CD4-positive, CD25-positive, alpha-beta regulatory T cell (primary cell): Measurements from ENCODE around the gene IQGAP3. TPM values are rescaled to one million over a fixed set of nuclear protein-coding genes. Genes with fewer than 3 reads are reported as not detected.
"Not testable (repeated sequence)": the region's sequence is repeated elsewhere in the genome, so short reads cannot be mapped to it uniquely, and the experiment has no call there.

Experiments used
- ATAC-seq, 2 donors: fragments of 150-1000 bp; cut with Tn5 transposase; one replicate each; pipeline ENCODE4 v1.10.0; 2021; ENCODE audit warnings: low read depth in 2 of 2, moderate number of reproducible peaks in 2 of 2, moderate library complexity in 1 of 2
- DNase-seq, 3 donors: peaks; one replicate each; pipeline versions ENCODE4 v3.0.0 to v3.0.0-alpha.2; 2012 to 2022; ENCODE audit warnings: mixed read lengths in 1 of 3
- H3K27ac ChIP-seq: one replicate; pipeline ENCODE4 v1.7.0; 2013; ENCODE audit warnings: mild to moderate bottlenecking, low read length; ENCODE audit not compliant: insufficient read depth, poor library complexity, severe bottlenecking
- H3K27me3 ChIP-seq: one replicate; pipeline ENCODE4 v1.7.0; 2013; ENCODE audit warnings: low read length; ENCODE audit not compliant: control insufficient read depth, insufficient read depth
- H3K36me3 ChIP-seq: one replicate; pipeline ENCODE4 v1.7.0; 2013; ENCODE audit warnings: mild to moderate bottlenecking, low read length, moderate library complexity; ENCODE audit not compliant: control insufficient read depth, insufficient read depth
- H3K4me1 ChIP-seq: 2 replicates; pipeline ENCODE4 v1.7.0; 2013; ENCODE audit warnings: mild to moderate bottlenecking, low read length; ENCODE audit not compliant: insufficient read depth, control insufficient read depth, poor library complexity, severe bottlenecking
- H3K4me3 ChIP-seq: one replicate; pipeline ENCODE4 v1.7.0; 2013; ENCODE audit warnings: low read depth, mild to moderate bottlenecking, low read length, moderate library complexity
- H3K9me3 ChIP-seq, 2 experiments: 1 replicate in 1 of 2; 2 replicates in 1 of 2; pipeline ENCODE4 v1.7.0; 2013; ENCODE audit warnings: low read length in 2 of 2, mild to moderate bottlenecking in 1 of 2, moderate library complexity in 1 of 2; ENCODE audit not compliant: control insufficient read depth in 2 of 2
- H3K27ac Mint-ChIP-seq, 3 donors: one replicate each; pipeline ENCODE4 v1.8.0; 2020 to 2022; ENCODE audit warnings: mild to moderate bottlenecking in 3 of 3, mixed read lengths in 3 of 3, moderate library complexity in 2 of 3
- H3K27me3 Mint-ChIP-seq: one replicate; pipeline ENCODE4 v1.8.0; 2022; ENCODE audit warnings: mild to moderate bottlenecking, mixed read lengths
- H3K36me3 Mint-ChIP-seq: one replicate; pipeline ENCODE4 v1.8.0; 2020; ENCODE audit warnings: mixed read lengths
- H3K4me1 Mint-ChIP-seq, 4 donors: one replicate each; pipeline ENCODE4 v1.8.0; 2020 to 2022; ENCODE audit warnings: mixed read lengths in 4 of 4, mild to moderate bottlenecking in 1 of 4
- H3K4me3 Mint-ChIP-seq, 4 donors: one replicate each; pipeline ENCODE4 v1.8.0; 2020 to 2022; ENCODE audit warnings: mild to moderate bottlenecking in 4 of 4, mixed read lengths in 4 of 4, moderate library complexity in 3 of 4
- H3K9me3 Mint-ChIP-seq, 7 donors: one replicate each; pipeline ENCODE4 v1.8.0; 2020 to 2022; ENCODE audit warnings: mixed read lengths in 7 of 7, mild to moderate bottlenecking in 3 of 7, moderate library complexity in 2 of 7
- polyA plus RNA-seq, 4 donors: library from polyadenylated mRNA; unstranded; fragments of 300-500 nt; fragmentation: Illumina TruSeq; gene quantifications; one replicate each; pipeline ENCODE4 v1.2.3, GENCODE V29; 2021
- total RNA-seq: library from RNA; stranded (reverse); gene quantifications from one replicate; pipeline ENCODE4 v1.2.3, GENCODE V29; 2022

Gene IQGAP3
- total and polyA plus RNA-seq, 5 donors from 2014 or later: 0.05 to 0.98 (median 0.10) TPM

GRCh38 chr1:156552937-156553336 is 19.4 kb downstream of the IQGAP3 start:
- H3K36me3 Mint-ChIP-seq, H3K4me1 Mint-ChIP-seq, DNase-seq, H3K4me1 ChIP-seq, H3K4me3 Mint-ChIP-seq, H3K9me3 ChIP-seq, H3K9me3 Mint-ChIP-seq, H3K27ac ChIP-seq, H3K36me3 ChIP-seq, ATAC-seq, H3K4me3 ChIP-seq, H3K27me3 ChIP-seq, H3K27me3 Mint-ChIP-seq: not testable (repeated sequence)
- peak overlapping the region in 2 of 3 donors; percentile 37 to 81 for H3K27ac Mint-ChIP-seq

- ATAC-seq (no peak), DNase-seq (no peak)
- Histone ChIP-seq H3K36me3 (no peaks in the 10 kb centered on the region), H3K27me3 (no peaks in the 10 kb centered on the region), H3K4me3 (no peak overlapping the region), H3K9me3 (no peaks in the 10 kb centered on the region), H3K27ac (no peak overlapping the region), H3K4me1 (no peaks in the 10 kb centered on the region)
- H3K27ac Mint-ChIP-seq: peak overlapping the region in 1 of 3 donors; percentile 73
- H3K4me3 Mint-ChIP-seq: peak overlapping the region in 1 of 4 donors; percentile 42
- H3K4me1 Mint-ChIP-seq: peaks cover 2 to 5% (median 4%) of the 10 kb centered on the region in 4 donors
- H3K36me3 Mint-ChIP-seq: peaks cover 4% of the 10 kb centered on the region
- H3K27me3 Mint-ChIP-seq: no peaks in the 10 kb centered on the region
- no peaks in the 10 kb centered on the region for H3K9me3 Mint-ChIP-seq
Observed at GRCh38 chr1:156552518-156552917, 19.8 kb downstream of the IQGAP3 start.

- peaks cover 4% of the 10 kb centered on the region for H3K36me3 Mint-ChIP-seq
- no peak overlapping the region for H3K4me3 Mint-ChIP-seq
- no peaks in the 10 kb centered on the region for H3K36me3 ChIP-seq
- H3K4me1 Mint-ChIP-seq: peaks cover 2 to 5% (median 4%) of the 10 kb centered on the region in 4 donors
- no peaks in the 10 kb centered on the region for H3K9me3 Mint-ChIP-seq
- ATAC-seq (no peak), DNase-seq (no peak)
- H3K4me3 ChIP-seq: no peak overlapping the region
- H3K9me3 ChIP-seq: no peaks in the 10 kb centered on the region
- H3K27ac Mint-ChIP-seq: peak overlapping the region in 1 of 3 donors; percentile 73
- no peak overlapping the region for H3K27ac ChIP-seq
- H3K4me1 ChIP-seq: no peaks in the 10 kb centered on the region
- H3K27me3 Mint-ChIP-seq: no peaks in the 10 kb centered on the region
- no peaks in the 10 kb centered on the region for H3K27me3 ChIP-seq
Observed at GRCh38 chr1:156551869-156552268, 20.5 kb downstream of the IQGAP3 start.

- DNase-seq (no peak), ATAC-seq (no peak)
- Mint-ChIP-seq H3K27ac (no peak overlapping the region), H3K27me3 (no peaks in the 10 kb centered on the region), H3K36me3 (peaks cover 4% of the 10 kb centered on the region), H3K4me1 (peaks cover 2 to 5% (median 4%) of the 10 kb centered on the region in 4 donors), H3K4me3 (no peak overlapping the region), H3K9me3 (no peaks in the 10 kb centered on the region)
- H3K27me3 ChIP-seq: no peaks in the 10 kb centered on the region
- no peaks in the 10 kb centered on the region for H3K4me1 ChIP-seq
- no peak overlapping the region for H3K4me3 ChIP-seq
- no peak overlapping the region for H3K27ac ChIP-seq
- H3K9me3 ChIP-seq: no peaks in the 10 kb centered on the region
- no peaks in the 10 kb centered on the region for H3K36me3 ChIP-seq
Observed at GRCh38 chr1:156551066-156551643, 21.2 kb downstream of the IQGAP3 start.

- H3K27ac ChIP-seq: no peak overlapping the region
- Mint-ChIP-seq H3K4me1 (peaks cover 2 to 5% (median 4%) of the 10 kb centered on the region in 4 donors), H3K36me3 (peaks cover 4% of the 10 kb centered on the region), H3K27me3 (no peaks in the 10 kb centered on the region), H3K9me3 (no peaks in the 10 kb centered on the region), H3K27ac (peak overlapping the region in 1 of 3 donors; percentile 13), H3K4me3 (no peak overlapping the region)
- H3K9me3 ChIP-seq: no peaks in the 10 kb centered on the region
- H3K36me3 ChIP-seq: no peaks in the 10 kb centered on the region
- no peak overlapping the region for H3K4me3 ChIP-seq
- no peaks in the 10 kb centered on the region for H3K27me3 ChIP-seq
- ATAC-seq (no peak), DNase-seq (no peak)
- no peaks in the 10 kb centered on the region for H3K4me1 ChIP-seq
Observed at GRCh38 chr1:156550346-156550745, 22.0 kb downstream of the IQGAP3 start.

GRCh38 chr1:156549831-156550230 is 22.5 kb downstream of the IQGAP3 start:
- no peaks in the 10 kb centered on the region for H3K9me3 ChIP-seq
- no peak for DNase-seq
- Mint-ChIP-seq H3K27ac (peak overlapping the region in 1 of 3 donors; percentile 13), H3K27me3 (no peaks in the 10 kb centered on the region), H3K9me3 (no peaks in the 10 kb centered on the region), H3K36me3 (peaks cover 4% of the 10 kb centered on the region), H3K4me3 (no peak overlapping the region), H3K4me1 (peaks cover 2 to 5% (median 4%) of the 10 kb centered on the region in 4 donors)
- no peak overlapping the region for H3K27ac ChIP-seq
- no peak overlapping the region for H3K4me3 ChIP-seq
- no peaks in the 10 kb centered on the region for H3K27me3 ChIP-seq
- H3K36me3 ChIP-seq: no peaks in the 10 kb centered on the region
- no peaks in the 10 kb centered on the region for H3K4me1 ChIP-seq
- ATAC-seq: no peak

GRCh38 chr1:156549390-156549789 is 23.0 kb downstream of the IQGAP3 start:
- Mint-ChIP-seq H3K36me3 (peaks cover 4% of the 10 kb centered on the region), H3K9me3 (no peaks in the 10 kb centered on the region), H3K27ac (no peak overlapping the region), H3K27me3 (no peaks in the 10 kb centered on the region), H3K4me3 (no peak overlapping the region), H3K4me1 (peaks cover 2 to 5% (median 4%) of the 10 kb centered on the region in 4 donors)
- DNase-seq (no peak), ATAC-seq (no peak)
- Histone ChIP-seq H3K36me3 (no peaks in the 10 kb centered on the region), H3K9me3 (no peaks in the 10 kb centered on the region), H3K4me3 (no peak overlapping the region), H3K27ac (no peak overlapping the region), H3K4me1 (no peaks in the 10 kb centered on the region), H3K27me3 (no peaks in the 10 kb centered on the region)

- Histone ChIP-seq H3K9me3 (no peaks in the 10 kb centered on the region), H3K27ac (no peak overlapping the region), H3K27me3 (no peaks in the 10 kb centered on the region), H3K4me1 (no peaks in the 10 kb centered on the region), H3K4me3 (no peak overlapping the region), H3K36me3 (no peaks in the 10 kb centered on the region)
- Mint-ChIP-seq H3K27me3 (no peaks in the 10 kb centered on the region), H3K4me3 (no peak overlapping the region), H3K9me3 (no peaks in the 10 kb centered on the region), H3K4me1 (peaks cover 0 to under 1% (median under 1%) of the 10 kb centered on the region in 4 donors), H3K27ac (no peak overlapping the region), H3K36me3 (no peaks in the 10 kb centered on the region)
- no peak for ATAC-seq
- DNase-seq: no peak
Observed at GRCh38 chr1:156547982-156548381, 24.4 kb downstream of the IQGAP3 start.
